HS-5 (cell line): ENCODE data around the gene SMIM13.
A peak's percentile ranks its signal among the peaks of the same experiment; 100 is the strongest.

Source experiments
- DNase-seq: peaks from one replicate; pipeline ENCODE4 v3.0.0-alpha.2; 2012; ENCODE audit warnings: low read depth

Gene SMIM13

DNA sequence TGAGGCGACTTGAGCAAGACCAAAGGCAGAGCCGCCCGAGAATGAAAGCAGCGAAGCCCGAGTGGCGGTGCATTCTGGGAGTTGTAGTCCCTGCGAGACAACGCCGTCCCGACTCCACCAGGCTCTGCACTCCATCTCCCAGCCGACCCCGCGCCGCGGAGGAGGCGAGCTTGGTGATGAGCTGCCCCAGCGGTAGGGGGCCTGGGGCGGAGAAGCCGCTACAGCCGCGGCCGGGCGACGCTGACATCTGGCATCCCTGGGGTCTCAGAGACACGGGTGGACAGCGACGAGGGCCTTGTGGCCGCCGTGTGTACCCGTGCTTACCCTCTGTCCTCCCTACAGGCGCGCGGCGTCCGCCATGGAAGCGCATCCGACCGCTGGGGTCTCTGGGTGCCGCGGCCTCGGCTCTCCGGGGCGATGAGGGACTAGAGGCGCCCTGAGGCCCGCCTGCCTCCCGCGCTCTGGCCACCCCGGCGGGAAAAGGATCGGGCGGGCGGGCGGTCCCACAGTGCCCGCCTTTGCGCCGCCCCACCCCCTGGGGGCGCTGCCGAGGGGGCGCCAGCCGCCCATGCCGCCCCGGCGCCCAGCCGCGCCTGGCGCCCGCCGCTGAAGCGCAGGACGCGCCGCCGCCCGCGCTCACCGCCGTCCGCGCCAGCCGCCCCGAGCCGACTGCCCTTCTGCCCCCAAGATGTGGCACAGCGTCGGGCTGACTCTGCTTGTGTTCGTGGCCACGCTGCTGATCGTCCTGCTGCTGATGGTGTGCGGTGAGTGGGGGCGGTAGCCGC lies at the start of gene SMIM13:
Gene SMIM13 (plus strand): TSS at position 209 of the 785 bp plus-strand sequence. CDS start 480 bp downstream, at position 689.
- peak; percentile 92 for DNase-seq

- DNase-seq, result no peak
These were observed 49.5 kb upstream of the SMIM13 start, which contains the start of gene ELOVL2 for GRCh38 chr6:11043961-11044711. Gene ELOVL2, minus strand, starts transcription at chr6:11044305. Its CDS starts 75 bp downstream, at chr6:11044230.

DNA sequence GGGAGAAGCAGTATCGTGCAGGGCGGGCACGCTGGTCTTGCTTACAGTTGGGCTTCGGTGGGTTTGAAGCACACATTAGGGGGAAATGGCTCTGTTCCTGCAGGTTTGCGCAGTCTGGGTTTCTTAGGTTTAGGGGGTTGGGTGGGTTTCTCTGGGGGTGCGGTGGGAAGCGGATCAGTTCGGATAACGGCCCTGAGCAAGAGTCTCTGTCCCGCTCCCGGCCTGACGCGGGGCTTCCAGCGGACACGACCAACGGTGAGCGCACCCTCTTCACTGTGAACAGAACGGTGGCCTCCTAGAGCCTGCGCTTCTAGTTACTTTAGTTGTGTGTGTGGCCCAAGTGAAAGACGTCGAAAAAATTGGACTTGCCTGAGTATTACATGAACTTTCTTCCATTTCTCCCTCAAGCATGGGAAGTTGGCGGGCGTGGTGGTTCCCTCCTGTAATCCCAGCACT lies 48.9 kb upstream of the SMIM13 start:
- no peak for DNase-seq

DNA sequence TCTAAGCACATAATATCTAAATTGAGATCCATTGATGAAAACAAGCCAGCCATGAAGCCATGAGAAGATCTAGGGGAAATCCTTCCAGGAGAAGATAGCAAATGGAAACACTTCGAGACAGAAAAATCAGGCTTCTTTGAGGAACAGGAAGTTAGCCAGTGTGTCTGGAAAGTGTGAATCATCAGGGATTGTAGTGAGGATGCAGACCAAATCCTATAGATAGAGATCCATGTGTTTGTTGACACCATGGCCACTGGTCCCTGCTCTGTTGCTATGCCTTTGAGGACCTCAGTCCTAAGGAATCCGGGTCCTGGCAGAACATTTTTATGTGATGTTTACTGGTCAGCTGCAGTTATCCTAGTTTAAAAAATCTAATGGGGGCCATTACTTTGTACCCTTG lies 42.9 kb upstream of the SMIM13 start:
- no peak for DNase-seq

DNA sequence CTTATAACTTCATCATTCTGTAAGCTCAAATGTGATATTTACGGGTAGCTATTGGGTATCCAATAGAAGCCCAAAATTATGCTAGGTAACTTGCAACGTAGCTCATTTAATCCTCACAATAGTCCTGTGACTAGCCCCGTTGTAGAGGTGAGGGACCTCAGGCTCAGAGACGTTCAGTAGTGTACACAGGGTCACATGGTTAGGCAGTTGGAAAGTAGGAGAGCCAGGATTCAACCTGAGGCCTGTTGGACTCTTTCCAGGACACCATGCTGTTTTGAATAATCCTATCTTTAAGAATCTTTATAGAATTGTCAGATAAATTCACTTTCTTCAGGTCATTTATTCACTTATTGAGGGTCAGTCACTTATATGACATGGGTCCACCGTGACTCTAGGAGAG lies 40.3 kb upstream of the SMIM13 start:
- DNase-seq, result no peak

DNA sequence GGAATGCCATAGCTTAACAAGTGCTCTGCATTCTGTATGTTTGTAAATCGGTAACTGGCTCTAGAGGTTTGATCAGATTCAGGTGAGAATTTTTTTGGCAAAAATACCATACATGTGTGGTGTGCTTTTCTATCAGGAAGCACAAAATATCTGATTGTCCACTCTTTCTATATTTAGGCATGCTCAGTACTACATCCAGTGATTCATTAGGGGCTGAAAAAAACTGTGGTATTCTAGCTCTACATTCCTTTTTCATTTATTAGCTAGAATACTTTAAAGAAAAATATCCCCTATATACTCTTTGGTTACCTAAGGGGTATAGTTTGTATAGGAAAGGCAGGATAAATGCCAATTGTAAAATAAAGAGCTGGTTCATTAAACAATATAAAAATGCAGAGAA lies 38.9 kb upstream of the SMIM13 start:
- DNase-seq, result no peak

DNA sequence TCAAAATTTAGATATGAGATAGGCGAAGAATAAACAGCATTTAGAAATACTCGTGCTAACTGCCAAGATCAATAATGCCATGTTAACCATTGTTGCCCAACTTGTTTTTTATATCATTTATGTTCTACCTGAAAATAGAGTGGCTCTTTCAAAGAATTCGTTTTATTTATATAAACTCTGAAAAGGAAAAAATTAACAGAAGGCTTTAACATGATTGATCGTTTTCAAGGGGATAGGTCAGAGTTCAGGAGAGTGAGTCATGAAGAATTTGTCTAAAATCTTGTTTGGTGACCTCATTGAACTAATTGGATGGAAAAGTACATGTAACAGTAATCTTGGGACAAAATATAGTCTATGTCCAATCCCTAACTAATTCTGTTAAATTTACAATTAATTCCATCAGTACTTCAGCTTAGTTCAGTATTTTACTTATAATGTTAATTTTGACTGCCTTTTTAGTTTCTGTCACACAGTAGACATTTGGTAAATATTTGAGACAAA lies 38.5 kb upstream of the SMIM13 start:
- DNase-seq, result no peak

GRCh38 chr6:11056871-11057270 lies 36.8 kb upstream of the SMIM13 start:
- DNase-seq, result no peak

DNA sequence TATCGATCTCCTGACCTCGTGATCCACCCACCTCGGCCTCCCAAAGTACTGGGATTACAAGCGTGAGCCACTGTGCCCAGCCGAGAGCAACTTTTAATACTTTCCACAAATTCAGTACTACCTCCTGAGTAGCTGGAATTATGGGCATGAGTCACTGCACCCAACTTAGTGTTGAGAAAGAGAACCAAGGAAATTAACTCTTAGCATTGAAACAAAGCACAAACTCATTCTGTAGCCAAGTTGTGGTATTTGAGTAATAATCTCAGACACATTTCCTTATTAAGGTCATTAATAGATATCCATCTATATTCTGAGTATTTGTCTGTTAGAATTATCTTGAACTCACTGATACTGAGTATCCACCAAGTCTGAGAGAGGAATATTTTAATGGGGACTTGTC lies 35.2 kb upstream of the SMIM13 start:
- no peak for DNase-seq

DNA sequence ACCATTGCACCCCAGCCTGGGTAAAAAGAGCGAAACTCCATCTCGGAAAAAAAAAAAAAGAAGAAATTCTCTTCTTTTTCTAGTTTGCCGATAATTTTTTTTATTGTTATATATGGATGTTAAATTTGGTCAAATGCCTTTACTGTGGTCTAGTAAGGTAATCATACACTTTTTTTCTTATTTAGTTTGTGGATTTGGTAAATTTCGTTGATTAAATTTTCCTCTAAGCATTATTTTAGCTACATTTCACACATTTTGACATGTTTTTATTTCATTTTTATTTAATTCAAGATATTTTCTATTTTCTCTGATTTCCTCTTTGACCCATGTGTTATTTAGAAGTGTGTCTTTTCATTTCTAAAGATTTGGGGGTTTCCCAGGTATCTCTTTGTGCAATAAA lies 31.6 kb upstream of the SMIM13 start:
- DNase-seq, result no peak

DNA sequence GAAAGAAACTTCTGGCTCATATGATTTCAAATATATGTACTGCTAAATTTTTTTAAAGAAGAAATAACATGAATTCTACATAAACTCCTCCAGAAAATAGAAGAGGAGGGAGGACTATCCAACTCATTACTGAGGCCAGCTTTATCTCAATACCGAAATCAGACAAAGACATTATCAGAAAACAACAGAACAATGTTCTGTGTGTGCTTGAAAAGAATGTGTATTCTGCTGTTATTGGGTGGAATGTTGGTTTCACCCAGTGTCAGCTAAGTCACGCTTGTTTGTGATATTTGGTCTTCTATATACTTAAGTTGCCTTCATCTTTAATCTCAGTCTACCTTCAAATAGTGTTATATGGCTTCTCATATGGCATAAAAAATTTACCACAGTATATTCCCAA lies 30.9 kb upstream of the SMIM13 start:
- no peak for DNase-seq

DNA sequence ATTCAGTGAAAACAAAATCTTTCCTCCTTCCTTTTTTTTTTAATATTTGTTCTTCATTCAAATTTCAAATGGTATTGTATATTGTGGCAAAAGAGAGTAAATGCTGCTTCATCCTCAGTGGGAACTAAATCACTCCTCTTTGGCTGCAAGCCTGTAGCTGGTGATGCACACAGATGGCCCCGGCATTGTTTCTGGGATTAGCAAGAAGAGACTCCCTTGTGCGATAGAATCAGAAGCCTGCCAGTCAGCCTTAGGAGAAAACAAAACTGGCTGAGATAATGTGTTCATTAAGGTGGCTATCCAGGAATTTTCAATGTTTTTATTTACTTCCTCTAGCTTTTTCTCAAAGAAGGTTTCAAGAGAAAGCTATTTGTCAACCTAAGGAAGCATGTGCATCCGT lies 28.8 kb upstream of the SMIM13 start:
- DNase-seq, result no peak

DNA sequence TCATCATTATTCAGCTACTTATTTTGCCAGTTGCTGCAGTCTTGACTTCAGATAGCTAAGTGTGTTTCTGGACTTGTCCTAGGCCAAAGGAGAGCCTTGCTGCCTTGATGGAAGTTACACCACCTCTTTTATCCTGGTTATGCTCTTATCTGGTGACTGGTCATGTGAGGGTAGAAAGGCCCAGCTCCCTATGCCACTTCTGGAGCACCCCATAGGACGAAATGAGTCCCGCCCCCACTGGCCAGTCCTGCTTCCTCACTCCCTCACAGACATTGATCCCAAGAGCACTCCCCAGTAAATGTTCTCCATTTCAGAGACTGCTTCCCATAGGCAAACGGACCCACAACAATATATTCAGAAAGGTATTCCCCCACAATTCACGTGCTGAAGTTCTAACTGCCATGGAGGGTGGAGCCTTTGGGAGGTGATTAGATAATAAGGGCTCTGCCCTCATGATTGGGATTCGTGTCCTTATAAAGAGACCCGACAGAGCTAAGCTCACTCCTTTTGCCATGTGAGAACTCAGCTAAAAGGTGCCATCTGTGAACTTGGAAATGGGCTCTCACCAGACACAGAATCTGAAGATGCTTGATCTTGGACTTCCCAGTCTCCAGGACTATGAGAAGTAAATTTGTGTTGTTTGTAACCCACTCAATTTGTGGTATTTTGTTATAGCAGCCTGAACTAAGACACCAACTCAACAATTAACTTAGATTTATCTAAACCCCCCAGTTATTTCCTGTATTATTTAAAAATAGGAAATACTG lies 28.0 kb upstream of the SMIM13 start:
- no peak for DNase-seq

- no peak for DNase-seq
These were observed 26.9 kb upstream of the SMIM13 start for GRCh38 chr6:11066505-11067347.

GRCh38 chr6:11067348-11067747 lies 26.3 kb upstream of the SMIM13 start:
- DNase-seq, result no peak

GRCh38 chr6:11069760-11070159 lies 23.9 kb upstream of the SMIM13 start:
- no peak for DNase-seq

DNA sequence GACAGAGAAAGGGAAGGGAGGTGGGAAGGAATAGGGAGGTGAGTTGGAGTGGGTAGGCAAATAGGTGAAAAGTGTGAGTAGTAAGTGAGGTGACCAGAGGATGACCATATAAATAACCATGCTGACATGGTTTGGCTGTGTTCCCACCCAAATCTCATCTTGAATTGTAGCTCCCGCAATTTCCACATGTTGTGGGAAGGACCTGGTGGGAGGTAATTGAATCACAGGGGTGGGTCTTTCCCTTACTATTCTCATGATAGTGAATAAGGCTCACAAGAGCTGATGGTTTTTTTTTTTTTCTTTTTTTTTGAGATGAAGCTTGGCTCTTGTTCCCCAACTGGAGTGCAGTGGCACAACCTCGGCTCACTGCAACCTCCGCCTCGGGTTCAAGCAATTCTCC lies 21.5 kb upstream of the SMIM13 start:
- DNase-seq, result no peak

DNA sequence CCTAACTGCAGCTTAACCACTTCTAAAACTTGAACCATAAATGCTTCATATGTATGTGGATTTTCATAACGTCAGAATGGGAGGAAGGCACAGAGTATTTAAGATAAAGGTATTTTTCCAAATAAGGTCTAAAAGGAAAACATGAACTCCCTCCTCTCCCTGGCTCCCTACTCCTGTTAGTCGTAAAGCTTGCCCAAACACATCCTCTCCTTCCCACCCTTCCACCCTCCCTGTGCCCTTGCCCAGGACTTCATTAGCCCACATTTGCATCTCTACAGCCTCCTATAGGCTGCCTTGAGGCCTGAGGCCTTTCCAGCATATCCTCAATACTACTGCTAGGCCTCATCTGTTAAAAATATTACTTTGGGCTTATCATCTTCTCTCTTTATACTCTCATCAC lies 17.1 kb upstream of the SMIM13 start:
- DNase-seq, result no peak

DNA sequence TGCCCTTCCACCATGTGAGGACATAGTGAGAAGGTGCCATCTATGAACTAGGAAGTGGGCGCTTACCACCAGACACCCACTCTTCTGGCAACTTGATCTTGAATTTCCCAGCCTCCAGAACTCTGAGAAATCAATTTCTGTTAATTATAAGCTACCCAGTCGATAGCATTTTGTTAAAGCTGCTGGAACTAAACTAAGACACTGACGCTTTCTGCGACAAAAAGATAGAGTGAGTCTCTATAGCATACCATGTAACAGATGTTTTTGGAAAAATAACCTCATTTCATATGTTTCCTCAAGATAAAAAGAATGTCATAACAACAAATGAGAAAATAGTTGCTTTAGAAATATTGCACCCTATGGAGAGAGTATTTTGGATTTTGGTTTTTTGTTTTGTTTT lies 15.4 kb upstream of the SMIM13 start:
- no peak for DNase-seq

GRCh38 chr6:11080296-11080695 lies 13.3 kb upstream of the SMIM13 start:
- no peak for DNase-seq

DNA sequence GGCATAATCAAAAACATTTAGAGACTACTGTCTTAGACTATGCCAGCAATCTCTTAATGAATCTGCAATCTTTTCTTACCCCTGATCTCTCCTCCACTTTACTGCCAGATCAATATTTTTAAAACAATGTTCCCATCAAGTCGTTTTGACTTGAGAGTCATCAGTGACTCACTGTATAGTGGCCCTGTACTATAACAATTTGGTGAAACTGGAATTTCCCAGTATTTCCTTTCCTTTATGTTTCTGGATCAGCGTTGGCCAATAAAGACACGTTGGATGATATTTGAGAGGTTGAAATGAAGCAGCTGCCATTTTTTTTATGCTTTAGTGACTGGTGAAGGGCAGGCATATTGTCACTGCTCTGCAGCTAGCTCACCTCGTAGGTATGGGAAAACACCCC lies 10.1 kb upstream of the SMIM13 start:
- peak; percentile 60 for DNase-seq
